Erythroblast (primary cell): ENCODE data around the gene FUT8.

ENCODE experiments used
- GATA1 ChIP-seq: IDR thresholded peaks from 2 replicates; pipeline ENCODE4 v1.6.1; 2011; ENCODE audit warnings: low read depth, mild to moderate bottlenecking, control low read depth, low read length, moderate library complexity
- POLR2A ChIP-seq: IDR thresholded peaks from 2 replicates; pipeline ENCODE4 v1.6.1; 2011; ENCODE audit warnings: mild to moderate bottlenecking, low read length

- no peak for TF ChIP-seq POLR2A
- no peak for TF ChIP-seq GATA1
These were observed 105.4 kb downstream of the FUT8 start for GRCh38 chr14:65517635-65518542.
